ENCODE results near the gene HDAC7.
A peak's percentile ranks its signal among the peaks of the same experiment; 100 is the strongest.

HDAC7 gene

GRCh38 chr12:47740606-47741339 lies 78.9 kb downstream of the HDAC7 start:
- Mint-ChIP-seq H3K27ac (peak overlapping the region; percentile 74), H3K27me3 (no peaks in the 10 kb centered on the region), H3K9me3 (no peaks in the 10 kb centered on the region), H3K36me3 (no peaks in the 10 kb centered on the region), H3K4me1 (peaks cover 45% of the 10 kb centered on the region), H3K4me3 (peak overlapping the region; percentile 74)
- ATAC-seq (ENCODE audit: low read depth) (peak; percentile 60), DNase-seq (ENCODE audit: low spot score in 2 of 2) (peak in 1 of 2 donors; percentile 44)

GRCh38 chr12:47739979-47740378 lies 79.7 kb downstream of the HDAC7 start:
- peak; percentile 49 for ATAC-seq (ENCODE audit: low read depth)
- H3K36me3 Mint-ChIP-seq: no peaks in the 10 kb centered on the region
- no peaks in the 10 kb centered on the region for H3K27me3 Mint-ChIP-seq
- peak overlapping the region; percentile 74 for H3K27ac Mint-ChIP-seq
- DNase-seq (ENCODE audit: low spot score in 2 of 2): no peak
- H3K9me3 Mint-ChIP-seq: no peaks in the 10 kb centered on the region
- H3K4me3 Mint-ChIP-seq: peak overlapping the region; percentile 74
- peaks cover 42% of the 10 kb centered on the region for H3K4me1 Mint-ChIP-seq

- Mint-ChIP-seq H3K36me3 (no peaks in the 10 kb centered on the region), H3K27me3 (no peaks in the 10 kb centered on the region), H3K27ac (peak overlapping the region; percentile 74), H3K9me3 (no peaks in the 10 kb centered on the region), H3K4me3 (no peak overlapping the region), H3K4me1 (peaks cover 41% of the 10 kb centered on the region)
- DNase-seq (ENCODE audit: low spot score in 2 of 2) (no peak), ATAC-seq (ENCODE audit: low read depth) (no peak)
Measured at GRCh38 chr12:47739297-47739696, 80.4 kb downstream of the HDAC7 start.

- Mint-ChIP-seq H3K27ac (no peak overlapping the region), H3K27me3 (no peaks in the 10 kb centered on the region), H3K9me3 (no peaks in the 10 kb centered on the region), H3K36me3 (no peaks in the 10 kb centered on the region), H3K4me3 (no peak overlapping the region), H3K4me1 (peaks cover 33% of the 10 kb centered on the region)
- DNase-seq (ENCODE audit: low spot score in 2 of 2) (no peak), ATAC-seq (ENCODE audit: low read depth) (no peak)
Measured at GRCh38 chr12:47737936-47738594, 81.6 kb downstream of the HDAC7 start.

- no peak overlapping the region for H3K27ac Mint-ChIP-seq
- H3K36me3 Mint-ChIP-seq: no peaks in the 10 kb centered on the region
- ATAC-seq (ENCODE audit: low read depth) (no peak), DNase-seq (ENCODE audit: low spot score in 2 of 2) (no peak)
- no peaks in the 10 kb centered on the region for H3K9me3 Mint-ChIP-seq
- H3K27me3 Mint-ChIP-seq: no peaks in the 10 kb centered on the region
- no peak overlapping the region for H3K4me3 Mint-ChIP-seq
- peaks cover 29% of the 10 kb centered on the region for H3K4me1 Mint-ChIP-seq
Measured at GRCh38 chr12:47736877-47737676, 82.6 kb downstream of the HDAC7 start.

- Mint-ChIP-seq H3K4me1 (peaks cover 24% of the 10 kb centered on the region), H3K27ac (no peak overlapping the region), H3K4me3 (no peak overlapping the region), H3K27me3 (no peaks in the 10 kb centered on the region), H3K36me3 (no peaks in the 10 kb centered on the region), H3K9me3 (no peaks in the 10 kb centered on the region)
- DNase-seq (ENCODE audit: low spot score in 2 of 2) (no peak), ATAC-seq (ENCODE audit: low read depth) (no peak)
Measured at GRCh38 chr12:47736216-47736615, 83.5 kb downstream of the HDAC7 start.

- Mint-ChIP-seq H3K4me1 (peaks cover 18% of the 10 kb centered on the region), H3K4me3 (no peak overlapping the region), H3K27me3 (no peaks in the 10 kb centered on the region), H3K27ac (no peak overlapping the region), H3K36me3 (no peaks in the 10 kb centered on the region), H3K9me3 (no peaks in the 10 kb centered on the region)
- DNase-seq (ENCODE audit: low spot score in 2 of 2) (no peak), ATAC-seq (ENCODE audit: low read depth) (no peak)
Measured at GRCh38 chr12:47735649-47736048, 84.1 kb downstream of the HDAC7 start.

GRCh38 chr12:47734725-47735480 lies 84.8 kb downstream of the HDAC7 start:
- no peaks in the 10 kb centered on the region for H3K9me3 Mint-ChIP-seq
- H3K4me3 Mint-ChIP-seq: no peak overlapping the region
- ATAC-seq (ENCODE audit: low read depth): no peak
- H3K36me3 Mint-ChIP-seq: no peaks in the 10 kb centered on the region
- H3K27ac Mint-ChIP-seq: no peak overlapping the region
- H3K4me1 Mint-ChIP-seq: peaks cover 11% of the 10 kb centered on the region
- no peak for DNase-seq (ENCODE audit: low spot score in 2 of 2)
- no peaks in the 10 kb centered on the region for H3K27me3 Mint-ChIP-seq

- Mint-ChIP-seq H3K27me3 (no peaks in the 10 kb centered on the region), H3K4me1 (no peaks in the 10 kb centered on the region)
- no peak for ATAC-seq (ENCODE audit: low read depth)
Measured at GRCh38 chr12:47733142-47733541, 86.6 kb downstream of the HDAC7 start.

More at GRCh38 chr12:47733142-47733541, 86.6 kb downstream of the HDAC7 start:
- no peaks in the 10 kb centered on the region for H3K36me3 Mint-ChIP-seq
- no peak for DNase-seq (ENCODE audit: low spot score in 2 of 2)
- no peak overlapping the region for H3K4me3 Mint-ChIP-seq
- no peaks in the 10 kb centered on the region for H3K9me3 Mint-ChIP-seq
- no peak overlapping the region for H3K27ac Mint-ChIP-seq
